Breast epithelium (tissue), 4 donors: Measurements from ENCODE around the gene CEP164. TPM values are rescaled to one million over a fixed set of nuclear protein-coding genes. Genes with fewer than 3 reads are reported as not detected.

ENCODE experiments used
- DNase-seq, 2 donors: peaks; one replicate each; pipeline ENCODE4 v3.0.0-alpha.2; 2019; ENCODE audit warnings: low spot score in 2 of 2
- H3K27ac ChIP-seq, 2 donors: fragments of 200-600 bp; sonication (generic) in 1 of 2; one replicate each; pipeline ENCODE4 v1.5.1; 2016 to 2019; ENCODE audit warnings: mild to moderate bottlenecking in 1 of 2
- H3K27me3 ChIP-seq, 2 donors: fragments of 200-600 bp; sonication (generic) in 1 of 2; one replicate each; pipeline versions ENCODE4 v1.5.1 to v1.6.0; 2017 to 2019; ENCODE audit warnings: control low read depth in 1 of 2, mild to moderate bottlenecking in 1 of 2
- H3K36me3 ChIP-seq: fragments of 200-600 bp; one replicate; pipeline ENCODE4 v1.5.1; 2019
- H3K4me1 ChIP-seq, 2 donors: fragments of 200-600 bp; sonication (generic); one replicate each; pipeline ENCODE4 v1.5.1; 2016 to 2019; ENCODE audit warnings: control low read depth in 1 of 2
- H3K4me3 ChIP-seq, 3 donors: fragments of 200-600 bp; sonication (generic); 1 replicate in 2 of 3; 2 replicates in 1 of 3; pipeline ENCODE4 v1.5.1; 2016 to 2019; ENCODE audit warnings: mild to moderate bottlenecking in 3 of 3, moderate library complexity in 2 of 3
- H3K9me3 ChIP-seq, 2 donors: fragments of 200-600 bp; sonication (generic) in 1 of 2; one replicate each; pipeline ENCODE4 v1.5.1; 2016 to 2019; ENCODE audit warnings: control low read depth in 1 of 2
- CTCF ChIP-seq, 3 donors: fragments of 450-650 bp; IDR thresholded peaks; one replicate each; pipeline ENCODE4 v1.5.1; 2016 to 2017; ENCODE audit warnings: antibody characterized with exemption in 3 of 3, mild to moderate bottlenecking in 3 of 3, moderate library complexity in 3 of 3
- POLR2A ChIP-seq: fragments of 450-650 bp; IDR thresholded peaks from one replicate; pipeline ENCODE4 v1.6.1; 2016; ENCODE audit warnings: antibody characterized with exemption, mild to moderate bottlenecking, moderate library complexity
- POLR2AphosphoS5 ChIP-seq, 3 donors: sonication (generic); formaldehyde crosslinking; IDR thresholded peaks; one replicate each; pipeline ENCODE4 v1.6.1; 2017; ENCODE audit warnings: antibody characterized with exemption in 3 of 3
- intact Hi-C: fragments of 100-400 bp; cut with DNase I; formaldehyde crosslinking; loops from one replicate; pipeline ENCODE4 v1.15.1; 2023; ENCODE audit warnings: low total_unique reads
- total RNA-seq, 3 donors: library from RNA; depleted of rRNA; stranded (reverse); fragments of >200 nt; gene quantifications; one replicate each; pipeline ENCODE4 v1.1.0, GENCODE V29; 2016

Gene CEP164
- total RNA-seq, 3 donors from 2014 or later, result 14.9 to 32.6 (median 20.3) TPM

GRCh38 chr11:117376517-117376916, 48.9 kb downstream of the CEP164 start:
- H3K36me3 ChIP-seq, result peaks cover 8% of the 10 kb centered on the region
- H3K9me3 ChIP-seq, result no peaks in the 10 kb centered on the region
- no peaks in the 10 kb centered on the region for H3K4me1 ChIP-seq
- DNase-seq, result no peak
- no peak for TF ChIP-seq POLR2AphosphoS5 (IDR thresholded peaks at IDR 0.05)
- no peak for TF ChIP-seq POLR2A
- TF ChIP-seq CTCF (IDR thresholded peaks at IDR 0.05), result no peak
- no peak overlapping the region for H3K27ac ChIP-seq
- intact Hi-C loops, result no loop called here
- H3K4me3 ChIP-seq, result no peak overlapping the region
- no peaks in the 10 kb centered on the region for H3K27me3 ChIP-seq

GRCh38 chr11:117378976-117379865, 51.6 kb downstream of the CEP164 start:
- H3K4me1 ChIP-seq, result no peaks in the 10 kb centered on the region
- intact Hi-C loops, result no loop called here
- no peak overlapping the region for H3K27ac ChIP-seq
- no peaks in the 10 kb centered on the region for H3K27me3 ChIP-seq
- H3K36me3 ChIP-seq, result peaks cover 14% of the 10 kb centered on the region
- H3K4me3 ChIP-seq, result no peak overlapping the region
- no peak for DNase-seq
- no peaks in the 10 kb centered on the region for H3K9me3 ChIP-seq
- TF ChIP-seq POLR2A, result no peak
- no peak for TF ChIP-seq CTCF (IDR thresholded peaks at IDR 0.05)
- TF ChIP-seq POLR2AphosphoS5 (IDR thresholded peaks at IDR 0.05), result no peak

- no peak for DNase-seq
- intact Hi-C loops, result no loop called here
- Histone ChIP-seq H3K27me3 (no peaks in the 10 kb centered on the region), H3K36me3 (peaks cover 14% of the 10 kb centered on the region), H3K27ac (no peak overlapping the region), H3K9me3 (no peaks in the 10 kb centered on the region), H3K4me3 (no peak overlapping the region), H3K4me1 (no peaks in the 10 kb centered on the region)
- TF ChIP-seq POLR2AphosphoS5 (IDR thresholded peaks at IDR 0.05) (no peak), CTCF (IDR thresholded peaks at IDR 0.05) (no peak), POLR2A (no peak)
These were observed 53.0 kb downstream of the CEP164 start for GRCh38 chr11:117380676-117381075.

- intact Hi-C loops, result no loop called here
- H3K27ac ChIP-seq, result no peak overlapping the region
- peaks cover 14% of the 10 kb centered on the region for H3K36me3 ChIP-seq
- no peaks in the 10 kb centered on the region for H3K27me3 ChIP-seq
- H3K4me1 ChIP-seq, result no peaks in the 10 kb centered on the region
- no peaks in the 10 kb centered on the region for H3K9me3 ChIP-seq
- DNase-seq, result no peak
- H3K4me3 ChIP-seq, result no peak overlapping the region
- TF ChIP-seq CTCF (IDR thresholded peaks at IDR 0.05) (no peak), POLR2AphosphoS5 (IDR thresholded peaks at IDR 0.05) (no peak), POLR2A (no peak)
These were observed 54.1 kb downstream of the CEP164 start for GRCh38 chr11:117381481-117382387.
